Ovary (tissue), 3 donors: ENCODE results near the gene TRAF3IP3.

ENCODE experiments used
- POLR2A ChIP-seq: fragments of 450-650 bp; IDR thresholded peaks from one replicate; pipeline ENCODE4 v1.6.1; 2017; ENCODE audit warnings: antibody characterized with exemption, mild to moderate bottlenecking, moderate library complexity
- TF ChIP-seq, protein P1 (sequence below), 3 donors: fragments of 450-650 bp in 2 of 3; fragments of 200-600 bp in 1 of 3; IDR thresholded peaks; one replicate each; pipeline versions ENCODE4 v1.5.1 to v1.8.0; 2016 to 2022; ENCODE audit warnings: antibody characterized with exemption in 3 of 3, mild to moderate bottlenecking in 1 of 3
- donor health status: DM: no; HTN: no; CAD: no.

GRCh38 chr1:209766051-209766450 lies 10.2 kb downstream of the TRAF3IP3 start:
- TF ChIP-seq, protein P1, sequence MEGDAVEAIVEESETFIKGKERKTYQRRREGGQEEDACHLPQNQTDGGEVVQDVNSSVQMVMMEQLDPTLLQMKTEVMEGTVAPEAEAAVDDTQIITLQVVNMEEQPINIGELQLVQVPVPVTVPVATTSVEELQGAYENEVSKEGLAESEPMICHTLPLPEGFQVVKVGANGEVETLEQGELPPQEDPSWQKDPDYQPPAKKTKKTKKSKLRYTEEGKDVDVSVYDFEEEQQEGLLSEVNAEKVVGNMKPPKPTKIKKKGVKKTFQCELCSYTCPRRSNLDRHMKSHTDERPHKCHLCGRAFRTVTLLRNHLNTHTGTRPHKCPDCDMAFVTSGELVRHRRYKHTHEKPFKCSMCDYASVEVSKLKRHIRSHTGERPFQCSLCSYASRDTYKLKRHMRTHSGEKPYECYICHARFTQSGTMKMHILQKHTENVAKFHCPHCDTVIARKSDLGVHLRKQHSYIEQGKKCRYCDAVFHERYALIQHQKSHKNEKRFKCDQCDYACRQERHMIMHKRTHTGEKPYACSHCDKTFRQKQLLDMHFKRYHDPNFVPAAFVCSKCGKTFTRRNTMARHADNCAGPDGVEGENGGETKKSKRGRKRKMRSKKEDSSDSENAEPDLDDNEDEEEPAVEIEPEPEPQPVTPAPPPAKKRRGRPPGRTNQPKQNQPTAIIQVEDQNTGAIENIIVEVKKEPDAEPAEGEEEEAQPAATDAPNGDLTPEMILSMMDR (IDR thresholded peaks at IDR 0.05), result no peak
- TF ChIP-seq POLR2A, result no peak
